ENCODE results near the gene ESR2. TPM values are rescaled to one million over a fixed set of nuclear protein-coding genes. Genes with fewer than 3 reads are reported as not detected.

The ESR2 gene
- total and polyA plus RNA-seq, 2 experiments from 2014 or later: 1.00 TPM; not detected in 1

DNA sequence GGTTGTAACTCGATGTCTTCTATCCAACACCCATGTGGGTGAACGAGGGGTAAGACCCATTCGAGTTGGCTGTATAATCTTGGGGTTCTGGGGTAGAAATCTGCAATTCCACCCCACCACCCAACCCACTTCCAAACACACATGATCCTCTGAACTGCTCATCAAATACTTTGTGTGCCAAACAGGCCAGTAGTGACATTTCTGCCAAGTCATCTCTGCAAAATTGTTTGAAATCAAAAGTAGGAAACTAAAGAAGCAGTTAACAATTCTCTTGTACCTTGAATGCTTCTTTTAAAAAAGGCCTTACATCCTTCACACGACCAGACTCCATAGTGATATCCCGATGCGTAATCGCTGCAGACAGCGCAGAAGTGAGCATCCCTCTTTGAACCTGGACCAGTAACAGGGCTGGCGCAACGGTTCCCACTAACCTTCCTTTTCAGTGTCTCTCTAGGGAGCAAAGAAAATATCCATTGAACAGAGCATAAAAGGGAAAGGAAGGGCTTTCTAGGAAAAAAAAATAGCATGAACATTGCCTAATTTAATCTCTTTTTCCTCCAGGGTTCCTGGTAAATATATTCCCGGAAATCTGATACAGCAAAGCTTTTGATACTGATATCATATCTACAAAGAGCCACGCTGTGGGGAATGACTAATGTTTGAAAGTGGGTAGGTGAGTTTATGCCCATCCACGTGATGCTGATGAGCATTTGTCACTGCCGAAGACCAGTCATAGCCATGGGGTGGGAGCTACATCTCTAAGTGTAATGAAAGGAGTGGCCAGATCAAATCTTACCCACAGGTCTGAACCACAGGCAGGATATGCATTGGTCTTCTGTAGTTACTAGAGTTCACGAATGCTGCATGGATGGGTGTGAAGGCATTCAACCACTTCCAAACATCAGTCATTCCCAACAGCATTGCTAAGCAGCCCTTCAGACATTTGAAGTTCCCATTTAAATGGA lies 14.2 kb downstream of the ESR2 start:
- Histone ChIP-seq H3K4me3 (no peak overlapping the region), H3K36me3 (replicated peaks; ENCODE audit: insufficient read depth, low read depth) (no peaks in the 10 kb centered on the region), H3K79me2 (no peaks in the 10 kb centered on the region), H3K9me2 (replicated peaks; ENCODE audit: insufficient read depth) (no peaks in the 10 kb centered on the region), H2AFZ (no peak overlapping the region), H3K27me3 (no peaks in the 10 kb centered on the region), H3K9me3 (ENCODE audit: low read depth) (no peaks in the 10 kb centered on the region), H4K20me1 (ENCODE audit: insufficient read depth, poor library complexity, severe bottlenecking) (no peaks in the 10 kb centered on the region), H3K27ac (no peak overlapping the region), H3K4me2 (no peak overlapping the region), H3K4me1 (ENCODE audit: insufficient read depth) (no peaks in the 10 kb centered on the region)
- no peak for DNase-seq (ENCODE audit: low spot score)
- WGBS (ENCODE audit: low lambda C conversion rate, missing lambda C conversion rate): 84% methylated on average over 15 of the region's 15 CpGs
- TF ChIP-seq, protein P1, sequence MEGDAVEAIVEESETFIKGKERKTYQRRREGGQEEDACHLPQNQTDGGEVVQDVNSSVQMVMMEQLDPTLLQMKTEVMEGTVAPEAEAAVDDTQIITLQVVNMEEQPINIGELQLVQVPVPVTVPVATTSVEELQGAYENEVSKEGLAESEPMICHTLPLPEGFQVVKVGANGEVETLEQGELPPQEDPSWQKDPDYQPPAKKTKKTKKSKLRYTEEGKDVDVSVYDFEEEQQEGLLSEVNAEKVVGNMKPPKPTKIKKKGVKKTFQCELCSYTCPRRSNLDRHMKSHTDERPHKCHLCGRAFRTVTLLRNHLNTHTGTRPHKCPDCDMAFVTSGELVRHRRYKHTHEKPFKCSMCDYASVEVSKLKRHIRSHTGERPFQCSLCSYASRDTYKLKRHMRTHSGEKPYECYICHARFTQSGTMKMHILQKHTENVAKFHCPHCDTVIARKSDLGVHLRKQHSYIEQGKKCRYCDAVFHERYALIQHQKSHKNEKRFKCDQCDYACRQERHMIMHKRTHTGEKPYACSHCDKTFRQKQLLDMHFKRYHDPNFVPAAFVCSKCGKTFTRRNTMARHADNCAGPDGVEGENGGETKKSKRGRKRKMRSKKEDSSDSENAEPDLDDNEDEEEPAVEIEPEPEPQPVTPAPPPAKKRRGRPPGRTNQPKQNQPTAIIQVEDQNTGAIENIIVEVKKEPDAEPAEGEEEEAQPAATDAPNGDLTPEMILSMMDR (IDR thresholded peaks at IDR 0.05; ENCODE audit: poor library complexity): no peak
- TF ChIP-seq EZH2 (IDR thresholded peaks at IDR 0.05; ENCODE audit: borderline replicate concordance) (no peak), EZH2phosphoT487 (IDR thresholded peaks at IDR 0.05; ENCODE audit: low read depth, severe bottlenecking, unreplicated experiment) (no peak)

DNA sequence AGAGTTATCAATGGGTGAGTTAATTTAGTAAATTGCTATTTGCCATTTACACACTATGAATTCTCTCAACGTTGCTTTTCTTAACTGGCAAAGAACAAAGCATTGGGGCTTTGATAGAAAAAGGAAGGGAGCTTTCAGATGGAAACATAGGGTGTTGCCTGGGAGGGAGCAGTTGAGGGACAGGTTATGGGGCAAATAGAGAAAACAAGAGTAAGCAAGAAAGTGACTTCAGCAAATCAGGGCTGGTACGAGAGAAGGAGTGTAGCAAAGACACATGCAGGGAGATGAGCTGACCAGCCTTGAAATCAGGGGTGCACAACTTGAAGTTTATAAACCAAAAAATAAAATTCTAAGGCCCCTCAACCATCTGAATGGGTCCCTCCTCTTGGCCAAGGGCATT lies 15.7 kb downstream of the ESR2 start:
- Histone ChIP-seq H4K20me1 (ENCODE audit: insufficient read depth, poor library complexity, severe bottlenecking) (no peaks in the 10 kb centered on the region), H3K4me2 (no peak overlapping the region), H3K79me2 (no peaks in the 10 kb centered on the region), H3K4me3 (no peak overlapping the region), H3K9me3 (ENCODE audit: low read depth) (no peaks in the 10 kb centered on the region), H2AFZ (no peak overlapping the region), H3K36me3 (replicated peaks; ENCODE audit: insufficient read depth, low read depth) (no peaks in the 10 kb centered on the region), H3K9me2 (replicated peaks; ENCODE audit: insufficient read depth) (no peaks in the 10 kb centered on the region), H3K27ac (no peak overlapping the region), H3K27me3 (no peaks in the 10 kb centered on the region), H3K4me1 (ENCODE audit: insufficient read depth) (no peaks in the 10 kb centered on the region)
- TF ChIP-seq EZH2phosphoT487 (IDR thresholded peaks at IDR 0.05; ENCODE audit: low read depth, severe bottlenecking, unreplicated experiment): no peak
- TF ChIP-seq, protein P1 (IDR thresholded peaks at IDR 0.05; ENCODE audit: poor library complexity): no peak
- no peak for TF ChIP-seq EZH2 (IDR thresholded peaks at IDR 0.05; ENCODE audit: borderline replicate concordance)
- no peak for DNase-seq (ENCODE audit: low spot score)
- 59% methylated on average over 2 of the region's 2 CpGs for WGBS (ENCODE audit: low lambda C conversion rate, missing lambda C conversion rate)

DNA sequence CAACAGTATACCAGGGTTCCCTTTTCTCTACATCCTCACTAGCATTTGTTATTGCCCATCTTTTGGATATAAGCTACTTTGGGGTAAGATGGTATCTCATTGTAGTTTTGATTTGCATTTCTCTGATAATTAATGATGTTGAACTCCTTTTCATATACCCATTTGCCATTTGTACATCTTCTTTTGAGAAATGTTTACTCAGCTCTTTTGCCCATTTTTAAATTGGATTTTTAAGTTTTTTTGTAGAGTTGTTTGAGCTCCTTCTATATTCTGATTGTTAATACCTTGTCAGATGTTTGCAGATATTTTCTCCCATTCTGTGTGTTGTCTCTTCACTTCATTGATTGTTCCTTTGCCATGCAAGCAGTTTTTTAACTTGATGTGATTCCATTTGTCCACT lies 22.2 kb downstream of the ESR2 start:
- no peaks in the 10 kb centered on the region for H4K20me1 ChIP-seq (ENCODE audit: insufficient read depth, poor library complexity, severe bottlenecking)
- no peaks in the 10 kb centered on the region for H3K4me1 ChIP-seq (ENCODE audit: insufficient read depth)
- H3K9me2 ChIP-seq (replicated peaks; ENCODE audit: insufficient read depth): no peaks in the 10 kb centered on the region
- no peak overlapping the region for H3K27ac ChIP-seq
- TF ChIP-seq EZH2phosphoT487 (IDR thresholded peaks at IDR 0.05; ENCODE audit: low read depth, severe bottlenecking, unreplicated experiment) (no peak), EZH2 (IDR thresholded peaks at IDR 0.05; ENCODE audit: borderline replicate concordance) (no peak)
- TF ChIP-seq, protein P1 (IDR thresholded peaks at IDR 0.05; ENCODE audit: poor library complexity): no peak
- no peak overlapping the region for H3K4me2 ChIP-seq
- no peak overlapping the region for H2AFZ ChIP-seq
- H3K79me2 ChIP-seq: no peaks in the 10 kb centered on the region
- H3K36me3 ChIP-seq (replicated peaks; ENCODE audit: insufficient read depth, low read depth): no peaks in the 10 kb centered on the region
- H3K9me3 ChIP-seq (ENCODE audit: low read depth): no peaks in the 10 kb centered on the region
- H3K27me3 ChIP-seq: no peaks in the 10 kb centered on the region
- H3K4me3 ChIP-seq: no peak overlapping the region
- DNase-seq (ENCODE audit: low spot score): no peak

Measured in hepatocyte (in vitro differentiated cells).